ENCODE measurements around the gene UBN2.
"Not testable (repeated sequence)": the region's sequence is repeated elsewhere in the genome, so short reads cannot be mapped to it uniquely, and the experiment has no call there.

UBN2 gene

GRCh38 chr7:139294951-139295575, 64.0 kb downstream of the UBN2 start:
- DNase-seq (ENCODE audit: low read depth): no peak

GRCh38 chr7:139297795-139298194, 66.8 kb downstream of the UBN2 start:
- no peak for DNase-seq (ENCODE audit: low read depth)

- DNase-seq (ENCODE audit: low read depth): no peak
Observed at GRCh38 chr7:139299296-139299695, 68.3 kb downstream of the UBN2 start.

- no peak for DNase-seq (ENCODE audit: low read depth)
Observed at GRCh38 chr7:139300390-139300789, 69.4 kb downstream of the UBN2 start.

GRCh38 chr7:139304517-139304916, 73.5 kb downstream of the UBN2 start:
- no peak for DNase-seq (ENCODE audit: low read depth)

GRCh38 chr7:139317939-139318505, 87.0 kb downstream of the UBN2 start:
- no peak for DNase-seq (ENCODE audit: low read depth)

GRCh38 chr7:139321071-139321745, 90.2 kb downstream of the UBN2 start:
- DNase-seq (ENCODE audit: low read depth): no peak

- not testable (repeated sequence) for DNase-seq (ENCODE audit: low read depth)
Observed at GRCh38 chr7:139324709-139325108, 93.7 kb downstream of the UBN2 start.

GRCh38 chr7:139328375-139328774, 97.3 kb downstream of the UBN2 start:
- no peak for DNase-seq (ENCODE audit: low read depth)

GRCh38 chr7:139329119-139329518, 98.1 kb downstream of the UBN2 start:
- no peak for DNase-seq (ENCODE audit: low read depth)

GRCh38 chr7:139330333-139331030, 99.4 kb downstream of the UBN2 start:
- no peak for DNase-seq (ENCODE audit: low read depth)

GRCh38 chr7:139332697-139333359, 101.8 kb downstream of the UBN2 start:
- no peak for DNase-seq (ENCODE audit: low read depth)

GRCh38 chr7:139333443-139333842, 102.4 kb downstream of the UBN2 start:
- DNase-seq (ENCODE audit: low read depth): not testable (repeated sequence)

- DNase-seq (ENCODE audit: low read depth): no peak
Observed at GRCh38 chr7:139334399-139335150, 103.5 kb downstream of the UBN2 start.

GRCh38 chr7:139339025-139339424, 108.0 kb downstream of the UBN2 start:
- no peak for DNase-seq (ENCODE audit: low read depth)

GRCh38 chr7:139339698-139340036, 108.6 kb downstream of the UBN2 start:
- DNase-seq (ENCODE audit: low read depth): no peak

- peak; percentile 97 for DNase-seq (ENCODE audit: low read depth)
Observed at GRCh38 chr7:139340037-139340807, 109.2 kb downstream of the UBN2 start.

- DNase-seq (ENCODE audit: low read depth): no peak
Observed at GRCh38 chr7:139340808-139341057, 109.7 kb downstream of the UBN2 start.

- peak; percentile 76 for DNase-seq (ENCODE audit: low read depth)
Observed at GRCh38 chr7:139341058-139341775, 110.2 kb downstream of the UBN2 start, which contains the start of gene FMC1. Gene FMC1 (plus strand): TSS chr7:139341337. CDS start chr7:139341385, 48 bp downstream.

- DNase-seq (ENCODE audit: low read depth): no peak
Observed at GRCh38 chr7:139341776-139342226, 110.8 kb downstream of the UBN2 start.

All from stimulated activated CD8-positive, alpha-beta memory T cell treated with anti-CD3 and anti-CD28 coated beads, Interleukin-4, amount 100 ng/mL, for 24 hours (primary cell).